ENCODE results near the gene RPL10.

GRCh38 chrX:154354516-154354915, 43.7 kb upstream of the RPL10 start:
- TF ChIP-seq TCF12 (IDR thresholded peaks at IDR 0.05; ENCODE audit: low read depth) (no peak), EP300 (IDR thresholded peaks at IDR 0.05; ENCODE audit: borderline replicate concordance) (no peak), FOXM1 (IDR thresholded peaks at IDR 0.05; ENCODE audit: borderline replicate concordance, low read depth) (no peak), YY1 (IDR thresholded peaks at IDR 0.05; ENCODE audit: low read depth) (no peak), CREB1 (IDR thresholded peaks at IDR 0.05; ENCODE audit: low read depth) (no peak), MAX (IDR thresholded peaks at IDR 0.05) (no peak)
- TF ChIP-seq, protein P1, sequence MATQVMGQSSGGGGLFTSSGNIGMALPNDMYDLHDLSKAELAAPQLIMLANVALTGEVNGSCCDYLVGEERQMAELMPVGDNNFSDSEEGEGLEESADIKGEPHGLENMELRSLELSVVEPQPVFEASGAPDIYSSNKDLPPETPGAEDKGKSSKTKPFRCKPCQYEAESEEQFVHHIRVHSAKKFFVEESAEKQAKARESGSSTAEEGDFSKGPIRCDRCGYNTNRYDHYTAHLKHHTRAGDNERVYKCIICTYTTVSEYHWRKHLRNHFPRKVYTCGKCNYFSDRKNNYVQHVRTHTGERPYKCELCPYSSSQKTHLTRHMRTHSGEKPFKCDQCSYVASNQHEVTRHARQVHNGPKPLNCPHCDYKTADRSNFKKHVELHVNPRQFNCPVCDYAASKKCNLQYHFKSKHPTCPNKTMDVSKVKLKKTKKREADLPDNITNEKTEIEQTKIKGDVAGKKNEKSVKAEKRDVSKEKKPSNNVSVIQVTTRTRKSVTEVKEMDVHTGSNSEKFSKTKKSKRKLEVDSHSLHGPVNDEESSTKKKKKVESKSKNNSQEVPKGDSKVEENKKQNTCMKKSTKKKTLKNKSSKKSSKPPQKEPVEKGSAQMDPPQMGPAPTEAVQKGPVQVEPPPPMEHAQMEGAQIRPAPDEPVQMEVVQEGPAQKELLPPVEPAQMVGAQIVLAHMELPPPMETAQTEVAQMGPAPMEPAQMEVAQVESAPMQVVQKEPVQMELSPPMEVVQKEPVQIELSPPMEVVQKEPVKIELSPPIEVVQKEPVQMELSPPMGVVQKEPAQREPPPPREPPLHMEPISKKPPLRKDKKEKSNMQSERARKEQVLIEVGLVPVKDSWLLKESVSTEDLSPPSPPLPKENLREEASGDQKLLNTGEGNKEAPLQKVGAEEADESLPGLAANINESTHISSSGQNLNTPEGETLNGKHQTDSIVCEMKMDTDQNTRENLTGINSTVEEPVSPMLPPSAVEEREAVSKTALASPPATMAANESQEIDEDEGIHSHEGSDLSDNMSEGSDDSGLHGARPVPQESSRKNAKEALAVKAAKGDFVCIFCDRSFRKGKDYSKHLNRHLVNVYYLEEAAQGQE (IDR thresholded peaks at IDR 0.05; ENCODE audit: low read depth): no peak
